Loucy (cell line): ENCODE measurements around the gene CRELD1.

Experiments
- H2AFZ ChIP-seq: fragments of 200-600 bp; sonication (generic); 2 replicates; pipeline ENCODE4 v1.6.0; 2016; ENCODE audit warnings: antibody characterized with exemption, mild to moderate bottlenecking, low read length, moderate library complexity
- H3F3A ChIP-seq: fragments of 200-600 bp; 2 replicates; pipeline ENCODE4 v1.6.0; 2016; ENCODE audit warnings: antibody characterized with exemption, low read depth, mild to moderate bottlenecking
- H3K27me3 ChIP-seq: fragments of 200-600 bp; sonication (generic); 2 replicates; pipeline ENCODE4 v1.6.1; 2014; ENCODE audit warnings: low read length, mild to moderate bottlenecking; ENCODE audit not compliant: insufficient read depth, poor library complexity, severe bottlenecking
- H3K36me3 ChIP-seq: fragments of 200-600 bp; sonication (generic); 2 replicates; pipeline ENCODE4 v1.6.1; 2016; ENCODE audit warnings: low read length; ENCODE audit not compliant: insufficient read depth
- H3K4me1 ChIP-seq: fragments of 200-600 bp; sonication (generic); 2 replicates; pipeline ENCODE4 v1.5.1; 2014; ENCODE audit warnings: low read length, mild to moderate bottlenecking; ENCODE audit not compliant: insufficient read depth, poor library complexity, severe bottlenecking
- H3K4me2 ChIP-seq: fragments of 200-600 bp; sonication (generic); 2 replicates; pipeline ENCODE4 v1.6.0; 2014; ENCODE audit warnings: antibody characterized with exemption, low read length, low read depth, mild to moderate bottlenecking; ENCODE audit not compliant: poor library complexity, severe bottlenecking
- H3K4me3 ChIP-seq: fragments of 200-600 bp; sonication (generic); 2 replicates; pipeline ENCODE4 v1.5.1; 2014; ENCODE audit warnings: low read length, mild to moderate bottlenecking, mixed read lengths; ENCODE audit not compliant: poor library complexity, severe bottlenecking
- H3K79me2 ChIP-seq: fragments of 200-600 bp; sonication (generic); 2 replicates; pipeline ENCODE4 v1.6.1; 2014; ENCODE audit warnings: low read length; ENCODE audit not compliant: insufficient read depth
- H3K9ac ChIP-seq: fragments of 200-600 bp; sonication (generic); 2 replicates; pipeline ENCODE4 v1.6.0; 2014; ENCODE audit warnings: mild to moderate bottlenecking, low read depth, low read length, moderate library complexity; ENCODE audit not compliant: poor library complexity, severe bottlenecking
- H3K9me2 ChIP-seq: fragments of 200-600 bp; sonication (generic); replicated peaks from 2 replicates; pipeline ENCODE4 v1.6.1; 2016; ENCODE audit warnings: low read depth, low read length, mixed read lengths
- H3K9me3 ChIP-seq: fragments of 200-600 bp; sonication (generic); 2 replicates; pipeline ENCODE4 v1.6.1; 2014; ENCODE audit warnings: mild to moderate bottlenecking, antibody characterized with exemption, low read length, low read depth; ENCODE audit not compliant: insufficient read depth
- H4K20me1 ChIP-seq: fragments of 200-600 bp; sonication (generic); 2 replicates; pipeline ENCODE4 v1.6.0; 2014; ENCODE audit warnings: antibody characterized with exemption, low read length, mild to moderate bottlenecking; ENCODE audit not compliant: insufficient read depth, poor library complexity, severe bottlenecking
- CTCF ChIP-seq: fragments of 200-600 bp; sonication (generic); conservative IDR thresholded peaks from 2 replicates; pipeline ENCODE4 v1.5.1; 2014; ENCODE audit warnings: mild to moderate bottlenecking, antibody characterized with exemption, low read length
- EZH2phosphoT487 ChIP-seq: fragments of 200-600 bp; IDR thresholded peaks from 2 replicates; pipeline ENCODE4 v1.6.1; 2018; ENCODE audit warnings: antibody characterized with exemption, mild to moderate bottlenecking, moderate library complexity, borderline replicate concordance

CRELD1 gene

DNA sequence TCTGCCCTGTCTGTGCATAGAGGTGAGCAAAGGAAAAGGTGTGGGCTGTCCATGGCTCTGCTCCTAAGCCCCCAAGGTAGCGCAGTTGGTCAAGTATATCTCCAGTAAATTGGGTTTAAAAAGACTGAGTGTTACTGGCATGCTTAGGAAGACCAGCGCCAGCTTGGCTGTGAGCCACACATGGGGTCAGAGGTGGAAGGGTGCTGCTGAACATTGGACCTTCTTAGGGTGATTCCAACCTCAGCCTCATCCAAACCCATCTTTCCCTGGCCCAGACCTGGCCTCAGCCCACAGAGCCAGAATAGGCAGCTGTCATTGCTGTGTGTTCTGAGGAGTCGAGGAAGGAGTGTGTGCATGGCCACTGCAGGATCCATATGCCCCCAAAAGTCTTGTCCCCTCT, 25.3 kb upstream of the CRELD1 start:
- Histone ChIP-seq H3K9me2 (no peaks in the 10 kb centered on the region), H3K9ac (no peak overlapping the region), H3K79me2 (peaks cover 20% of the 10 kb centered on the region), H3F3A (no peaks in the 10 kb centered on the region), H3K9me3 (no peaks in the 10 kb centered on the region), H3K27me3 (no peaks in the 10 kb centered on the region), H3K4me3 (no peak overlapping the region), H3K4me2 (no peak overlapping the region), H2AFZ (no peak overlapping the region), H4K20me1 (no peaks in the 10 kb centered on the region), H3K4me1 (peaks cover 21% of the 10 kb centered on the region), H3K36me3 (peaks cover 27% of the 10 kb centered on the region; the same call in 1 of the 2 replicates)
- TF ChIP-seq EZH2phosphoT487 = no peak
- TF ChIP-seq CTCF = no peak

DNA sequence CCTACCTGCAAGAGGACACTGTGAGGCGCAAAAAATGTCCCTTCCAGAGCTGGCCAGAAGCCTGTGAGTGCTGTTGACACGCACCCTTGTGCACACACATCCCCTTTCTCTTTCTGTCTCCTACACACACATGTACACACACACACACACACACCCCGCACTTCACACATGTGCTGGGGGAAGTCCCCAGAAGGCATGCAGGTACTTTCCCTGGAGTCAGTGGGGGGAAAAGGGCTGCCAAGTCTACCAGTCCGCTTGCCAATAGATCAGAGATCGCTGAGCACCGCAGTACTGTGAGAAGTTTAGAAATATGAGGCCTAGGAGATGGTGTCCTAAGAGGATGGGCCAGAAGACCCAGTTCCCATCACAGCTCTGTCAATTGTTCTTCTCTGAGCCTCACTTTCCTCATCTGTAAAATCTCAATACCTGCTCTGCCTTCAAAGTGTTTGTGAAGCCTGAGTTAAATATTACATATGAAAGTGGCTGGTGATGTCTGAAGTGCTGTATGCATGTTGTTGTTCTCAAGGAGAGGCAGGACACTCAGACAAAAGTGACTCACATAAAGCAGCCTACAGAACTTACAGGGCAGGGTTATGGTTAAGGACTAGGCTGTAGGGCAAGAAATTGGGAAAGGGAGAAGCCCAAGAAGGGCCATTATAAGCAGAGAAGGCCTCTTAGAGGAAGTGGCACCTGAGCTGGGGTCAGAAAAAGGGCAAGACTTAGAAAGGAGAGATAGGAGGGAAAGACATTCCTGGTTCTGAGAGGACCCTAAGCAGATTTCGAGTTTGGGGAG, 24.2 kb upstream of the CRELD1 start:
- no peak overlapping the region for H3K9ac ChIP-seq
- no peaks in the 10 kb centered on the region for H3K9me2 ChIP-seq
- H2AFZ ChIP-seq = no peak overlapping the region
- no peak for TF ChIP-seq CTCF
- TF ChIP-seq EZH2phosphoT487 = no peak
- no peaks in the 10 kb centered on the region for H3K9me3 ChIP-seq
- H3K36me3 ChIP-seq = peaks cover 30% of the 10 kb centered on the region; the same call in 1 of the 2 replicates
- no peak overlapping the region for H3K4me2 ChIP-seq
- no peak overlapping the region for H3K4me3 ChIP-seq
- no peaks in the 10 kb centered on the region for H4K20me1 ChIP-seq
- H3K4me1 ChIP-seq = peaks cover 11% of the 10 kb centered on the region
- H3K79me2 ChIP-seq = peaks cover 9% of the 10 kb centered on the region
- H3K27me3 ChIP-seq = no peaks in the 10 kb centered on the region
- H3F3A ChIP-seq = no peaks in the 10 kb centered on the region

DNA sequence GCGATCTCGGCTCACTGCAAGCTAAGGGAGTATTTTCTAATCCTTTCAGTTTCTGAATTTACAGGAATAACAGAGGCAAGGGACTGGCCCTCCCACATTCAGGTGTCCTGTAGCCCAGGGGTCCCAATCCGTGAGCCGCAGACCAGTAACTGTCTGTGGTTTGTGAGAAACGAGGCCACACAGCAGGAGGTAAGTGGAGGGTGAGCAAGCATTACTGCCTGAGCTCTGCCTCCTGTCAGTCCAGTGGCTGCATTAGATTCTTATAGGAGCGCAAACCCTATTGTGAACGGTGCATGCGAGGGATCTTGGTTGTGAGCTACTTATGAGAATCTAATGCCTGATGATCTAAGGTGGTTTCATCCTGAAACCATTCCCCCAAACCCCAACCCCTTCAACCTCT, 21.8 kb upstream of the CRELD1 start:
- Histone ChIP-seq H3K4me2 (peak overlapping the region; percentile 3), H3K4me3 (no peak overlapping the region), H3K36me3 (peaks cover 29% of the 10 kb centered on the region; the same call in 1 of the 2 replicates), H3K79me2 (no peaks in the 10 kb centered on the region), H2AFZ (no peak overlapping the region), H3K9me2 (no peaks in the 10 kb centered on the region), H3K27me3 (no peaks in the 10 kb centered on the region), H3K4me1 (peaks cover 11% of the 10 kb centered on the region), H3K9me3 (no peaks in the 10 kb centered on the region), H3F3A (no peaks in the 10 kb centered on the region), H4K20me1 (no peaks in the 10 kb centered on the region), H3K9ac (no peak overlapping the region)
- TF ChIP-seq EZH2phosphoT487 (no peak), CTCF (no peak)
